AG09309 (cell line): Measurements from ENCODE around the gene COL11A2.
A peak's percentile ranks its signal among the peaks of the same experiment; 100 is the strongest.
"Not testable (repeated sequence)": the region's sequence is repeated elsewhere in the genome, so short reads cannot be mapped to it uniquely, and the experiment has no call there.

Experiments used
- DNase-seq: peaks from one replicate; pipeline ENCODE4 v3.0.0-alpha.2; 2010; ENCODE audit warnings: low read depth
- H3K4me3 ChIP-seq: 2 replicates; pipeline ENCODE4 v1.5.1; 2011; ENCODE audit warnings: mild to moderate bottlenecking, low read depth, low read length, moderate library complexity; ENCODE audit not compliant: control insufficient read depth
- TF ChIP-seq, protein P1 (sequence below): IDR thresholded peaks from 2 replicates; pipeline ENCODE4 v1.5.1; 2011; ENCODE audit warnings: mild to moderate bottlenecking, low read depth, low read length, inconsistent platforms; ENCODE audit not compliant: insufficient read depth, control insufficient read depth; ENCODE audit errors: missing control alignments

COL11A2 gene

GRCh38 chr6:33192105-33192646 lies at the start of gene COL11A2:
Gene COL11A2, minus strand, starts transcription at chr6:33192467. Its CDS starts 227 bp downstream, at chr6:33192240.
- no peak for DNase-seq
- H3K4me3 ChIP-seq = peak within 1 kb of the TSS; percentile 30
- TF ChIP-seq, protein P1, sequence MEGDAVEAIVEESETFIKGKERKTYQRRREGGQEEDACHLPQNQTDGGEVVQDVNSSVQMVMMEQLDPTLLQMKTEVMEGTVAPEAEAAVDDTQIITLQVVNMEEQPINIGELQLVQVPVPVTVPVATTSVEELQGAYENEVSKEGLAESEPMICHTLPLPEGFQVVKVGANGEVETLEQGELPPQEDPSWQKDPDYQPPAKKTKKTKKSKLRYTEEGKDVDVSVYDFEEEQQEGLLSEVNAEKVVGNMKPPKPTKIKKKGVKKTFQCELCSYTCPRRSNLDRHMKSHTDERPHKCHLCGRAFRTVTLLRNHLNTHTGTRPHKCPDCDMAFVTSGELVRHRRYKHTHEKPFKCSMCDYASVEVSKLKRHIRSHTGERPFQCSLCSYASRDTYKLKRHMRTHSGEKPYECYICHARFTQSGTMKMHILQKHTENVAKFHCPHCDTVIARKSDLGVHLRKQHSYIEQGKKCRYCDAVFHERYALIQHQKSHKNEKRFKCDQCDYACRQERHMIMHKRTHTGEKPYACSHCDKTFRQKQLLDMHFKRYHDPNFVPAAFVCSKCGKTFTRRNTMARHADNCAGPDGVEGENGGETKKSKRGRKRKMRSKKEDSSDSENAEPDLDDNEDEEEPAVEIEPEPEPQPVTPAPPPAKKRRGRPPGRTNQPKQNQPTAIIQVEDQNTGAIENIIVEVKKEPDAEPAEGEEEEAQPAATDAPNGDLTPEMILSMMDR = no peak

- TF ChIP-seq, protein P1 = no peak
- no peak overlapping the region for H3K4me3 ChIP-seq
- DNase-seq = no peak
These were observed 49.7 kb upstream of the COL11A2 start for GRCh38 chr6:33241968-33242367.

DNA sequence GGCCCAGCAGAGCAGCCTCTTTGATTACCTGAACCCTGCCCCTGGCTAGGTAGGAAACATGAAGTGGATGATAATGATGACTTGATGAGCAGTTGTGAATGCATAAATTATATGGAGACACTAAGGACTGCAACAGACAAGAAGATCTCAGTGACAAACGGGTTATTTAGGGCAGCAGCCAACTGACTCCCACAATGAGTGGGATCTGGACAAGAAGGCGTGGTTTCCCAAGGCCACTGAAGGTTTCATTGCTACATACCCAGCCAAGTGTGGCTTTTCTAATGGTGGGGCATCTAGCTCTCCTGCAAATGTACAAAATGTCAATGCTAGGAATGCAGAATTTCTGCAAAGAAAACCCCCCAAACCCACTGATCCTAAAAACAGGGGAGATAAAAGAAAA lies 45.5 kb upstream of the COL11A2 start:
- no peak for DNase-seq
- H3K4me3 ChIP-seq = no peak overlapping the region
- TF ChIP-seq, protein P1 = no peak

DNA sequence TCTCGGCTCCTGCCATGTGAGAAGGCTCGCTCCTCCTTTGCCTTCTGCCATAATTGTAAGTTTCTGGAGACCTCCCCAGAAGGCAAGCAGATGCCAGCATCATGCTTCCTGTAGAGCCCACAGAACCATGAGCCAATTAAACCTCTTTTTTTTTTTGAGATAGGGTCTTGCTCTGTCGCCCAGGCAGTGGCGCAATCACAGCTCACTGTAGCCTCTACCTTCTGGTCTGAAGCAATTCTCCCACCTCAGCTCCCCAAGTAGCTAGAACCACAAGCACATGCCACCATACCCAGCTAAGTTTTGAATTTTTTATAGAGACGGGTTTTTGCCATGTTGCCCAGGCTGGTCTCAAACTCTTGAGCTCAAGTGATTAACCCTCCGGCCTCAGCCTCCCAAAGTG lies 44.6 kb upstream of the COL11A2 start:
- TF ChIP-seq, protein P1 = no peak
- no peak for DNase-seq
- no peak overlapping the region for H3K4me3 ChIP-seq

DNA sequence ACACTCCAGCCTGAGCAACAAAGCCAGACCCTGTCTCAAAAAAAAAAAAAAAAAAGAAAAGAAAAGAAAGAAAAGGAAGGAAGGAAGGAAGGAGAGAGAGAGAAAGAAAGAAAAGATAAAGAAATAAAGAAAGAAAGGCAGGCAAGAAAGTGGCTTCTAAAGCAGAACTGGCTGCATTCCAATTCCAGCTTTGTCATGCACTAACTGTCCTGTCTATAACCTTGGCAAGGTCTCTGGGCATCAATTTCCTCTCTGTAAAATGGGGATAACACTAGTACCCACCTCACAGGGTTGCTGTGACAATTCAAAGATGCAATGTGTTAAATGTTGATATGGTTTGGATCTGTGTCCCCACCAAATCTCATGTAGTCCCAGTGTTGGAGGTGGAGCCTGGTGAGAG lies 44.1 kb upstream of the COL11A2 start:
- DNase-seq = no peak
- TF ChIP-seq, protein P1 = no peak
- H3K4me3 ChIP-seq = no peak overlapping the region

DNA sequence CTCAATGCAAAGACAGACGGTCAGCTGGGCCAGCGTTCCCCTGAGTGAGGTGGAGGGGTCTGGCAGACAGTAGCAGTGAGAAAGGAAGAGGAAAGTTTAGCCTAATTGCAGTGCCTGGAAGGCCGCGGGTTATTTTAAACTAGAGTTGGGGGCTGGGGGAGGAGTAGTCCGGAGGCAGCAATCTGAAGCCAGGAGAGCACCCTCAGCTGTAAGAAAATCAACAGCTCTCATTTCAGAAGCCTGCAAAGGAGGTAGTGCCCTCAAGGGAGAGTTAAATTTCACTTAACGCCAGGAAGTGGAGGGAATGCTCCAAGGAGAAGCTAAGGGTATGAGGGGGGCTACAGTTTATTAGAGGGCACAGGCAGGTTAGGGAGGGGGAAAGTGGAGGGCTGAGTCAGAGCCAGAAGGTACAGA lies 43.0 kb upstream of the COL11A2 start:
- DNase-seq = no peak
- TF ChIP-seq, protein P1 = no peak
- no peak overlapping the region for H3K4me3 ChIP-seq

DNA sequence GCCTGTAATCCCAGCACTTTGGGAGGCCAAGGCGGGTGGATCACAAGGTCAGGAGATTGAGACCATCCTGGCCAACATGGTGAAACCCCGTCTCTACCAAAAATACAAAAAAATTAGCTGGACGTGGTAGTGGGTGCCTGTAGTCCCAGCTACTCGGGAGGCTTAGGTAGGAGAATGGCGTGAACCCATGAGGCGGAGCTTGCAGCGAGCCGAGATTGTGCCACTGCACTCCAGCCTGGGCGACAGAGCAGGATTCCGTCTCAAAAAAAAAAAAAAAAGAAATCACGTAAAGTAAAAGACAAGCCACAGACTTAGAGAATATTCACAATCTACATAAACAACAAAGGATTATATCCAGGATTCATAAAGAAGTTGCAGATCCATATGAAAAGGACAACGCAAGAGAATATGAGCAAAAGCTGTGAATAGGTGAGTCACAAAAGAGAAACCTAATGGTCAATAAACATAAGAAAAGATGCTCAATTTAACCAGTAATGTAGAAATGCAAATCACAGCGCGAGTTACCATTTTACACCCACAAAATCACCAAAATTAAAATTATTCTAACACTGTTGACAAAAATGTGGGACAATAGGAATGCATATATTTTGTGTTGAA lies 34.3 kb upstream of the COL11A2 start:
- not testable (repeated sequence) for DNase-seq

More for the DNA sequence above, 34.3 kb upstream of the COL11A2 start:
- H3K4me3 ChIP-seq = not testable (repeated sequence)
